HG03469 (cell line): Measurements from ENCODE around the gene IL4R.

Source experiments
- ATAC-seq: cut with Tn5 transposase; IDR thresholded peaks from one replicate; pipeline ENCODE4 v1.9.1; 2021; ENCODE audit warnings: mild to moderate bottlenecking, moderate library complexity, moderate number of reproducible peaks; ENCODE audit not compliant: unreplicated experiment

IL4R gene

GRCh38 chr16:27314161-27314723 lies 468 bp downstream of the IL4R start:
- no peak for ATAC-seq

- no peak for ATAC-seq
Observed at GRCh38 chr16:27314986-27315332, 1.2 kb downstream of the IL4R start.

GRCh38 chr16:27315333-27316037 lies 1.7 kb downstream of the IL4R start:
- no peak for ATAC-seq

GRCh38 chr16:27316038-27316680 lies 2.4 kb downstream of the IL4R start:
- ATAC-seq = no peak

- no peak for ATAC-seq
Observed at GRCh38 chr16:27317320-27317719, 3.5 kb downstream of the IL4R start.

GRCh38 chr16:27317738-27318391 lies 4.1 kb downstream of the IL4R start:
- no peak for ATAC-seq

- ATAC-seq = no peak
Observed at GRCh38 chr16:27318392-27319256, 4.8 kb downstream of the IL4R start.

- no peak for ATAC-seq
Observed at GRCh38 chr16:27319257-27319965, 5.6 kb downstream of the IL4R start.

GRCh38 chr16:27320261-27321012 lies 6.7 kb downstream of the IL4R start:
- ATAC-seq = no peak

GRCh38 chr16:27321013-27321915 lies 7.5 kb downstream of the IL4R start:
- ATAC-seq = no peak

GRCh38 chr16:27322858-27323780 lies 9.3 kb downstream of the IL4R start:
- no peak for ATAC-seq

- no peak for ATAC-seq
Observed at GRCh38 chr16:27323781-27324561, 10.2 kb downstream of the IL4R start.

GRCh38 chr16:27324851-27325301 lies 11.1 kb downstream of the IL4R start:
- ATAC-seq = no peak

GRCh38 chr16:27325736-27326135 lies 12.0 kb downstream of the IL4R start:
- ATAC-seq = no peak

- no peak for ATAC-seq
Observed at GRCh38 chr16:27326251-27326650, 12.5 kb downstream of the IL4R start.

GRCh38 chr16:27326738-27327585 lies 13.2 kb downstream of the IL4R start:
- ATAC-seq = no peak
